ENCODE data around the gene LYPD5. TPM values are rescaled to one million over a fixed set of nuclear protein-coding genes. Genes with fewer than 3 reads are reported as not detected.

The LYPD5 gene
- total and polyA plus RNA-seq, 2 of the 8 experiments (the other 6 are each of a cell fraction or from before 2014, with no cell fraction given), result 0.74 to 4.3 TPM

- Histone ChIP-seq H3K79me2 (ENCODE audit: control insufficient read depth in 1 of 2, insufficient read depth in 2 of 2, low read length in 2 of 2) (no peaks in the 10 kb centered on the region), H3K79me1 (ENCODE audit: low read depth, low read length) (no peaks in the 10 kb centered on the region), H3K27ac (ENCODE audit: low read depth, low read length) (no peak overlapping the region), H3K23ac (ENCODE audit: insufficient read length) (no peak overlapping the region), H3K27me3 (replicated peaks in 1 of 4; ENCODE audit: control insufficient read depth in 3 of 4, extremely low read depth in 1 of 4, insufficient read depth in 3 of 4, low read length in 3 of 4) (peaks cover 0 to 4% (median 0%) of the 10 kb centered on the region in 4 experiments; a peak in 2 of 7 replicates), H4K91ac (replicated peaks; ENCODE audit: insufficient read length, low read length) (no peak overlapping the region), H4K8ac (ENCODE audit: extremely low read depth, insufficient read depth, low read length) (no peak overlapping the region), H3K36me3 (ENCODE audit: control insufficient read depth in 2 of 4, insufficient read depth in 4 of 4, low read length in 3 of 4) (no peaks in the 10 kb centered on the region), H2BK120ac (replicated peaks; ENCODE audit: low read depth, low read length) (no peak overlapping the region), H3K23me2 (ENCODE audit: low read depth, low read length) (no peaks in the 10 kb centered on the region), H2BK20ac (ENCODE audit: low read length) (no peak overlapping the region), H2BK5ac (ENCODE audit: low read depth, low read length) (no peak overlapping the region), H3K18ac (ENCODE audit: extremely low read depth, low read length) (no peak overlapping the region; the same call in 1 of the 2 replicates), H3K4ac (replicated peaks; ENCODE audit: insufficient read length, low read depth, low read length) (no peak overlapping the region), H3K4me3 (ENCODE audit: extremely low read depth in 1 of 4, insufficient read depth in 2 of 4, low read depth in 3 of 4, low read length in 4 of 4) (no peak overlapping the region), H3K56ac (replicated peaks; ENCODE audit: insufficient read length, low read depth, low read length) (no peak overlapping the region), H3K4me1 (replicated peaks in 1 of 4; ENCODE audit: control insufficient read depth in 3 of 4, insufficient read depth in 4 of 4, low read length in 3 of 4) (peaks cover 0 to 4% (median 2%) of the 10 kb centered on the region in 4 experiments; a peak in 3 of 7 replicates), H2AFZ (ENCODE audit: low read length) (no peak overlapping the region), H2BK15ac (ENCODE audit: low read length) (no peak overlapping the region), H4K20me1 (replicated peaks in 1 of 2; ENCODE audit: control insufficient read depth in 1 of 2, insufficient read depth in 2 of 2, low read length in 2 of 2) (peaks cover 0 to 2% of the 10 kb centered on the region in 2 experiments), H3K4me2 (ENCODE audit: insufficient read depth in 1 of 2, low read depth in 2 of 2, low read length in 2 of 2) (no peak overlapping the region), H4K5ac (ENCODE audit: insufficient read length, low read depth, low read length) (no peak overlapping the region), H2AK5ac (ENCODE audit: low read depth, low read length) (no peak overlapping the region), H3K14ac (ENCODE audit: insufficient read length) (no peak overlapping the region), H3K9ac (replicated peaks in 1 of 4; ENCODE audit: extremely low read depth in 1 of 4, low read depth in 3 of 4, low read length in 3 of 4) (no peak overlapping the region), H2BK12ac (ENCODE audit: low read depth, low read length) (no peak overlapping the region), H3K9me3 (ENCODE audit: insufficient read depth in 2 of 2, low read depth in 1 of 2, low read length in 1 of 2) (no peaks in the 10 kb centered on the region)
- DNase-seq (ENCODE audit: low read depth in 1 of 2, low spot score in 2 of 2) (no peak), FAIRE-seq (no peak)
- ChIA-PET POLR2A (ENCODE audit: partially characterized antibody) (interaction anchor here (0.6 to 4.1 kb wide), 3 partner anchors 11 to 250 kb away, joined by 3 to 33 read pairs (median 3); partner anchors contain the start of gene SMG9), CTCF (ENCODE audit: partially characterized antibody) (interaction anchor here (0.8 to 37.0 kb wide), 9 partner anchors 9 to 1359 kb away, joined by 3 to 703 read pairs (median 6); partner anchors contain the start of genes KCNN4 and SMG9)
- WGBS, 2 experiments (ENCODE audit: extremely low coverage in 1 of 2, insufficient coverage in 1 of 2, insufficient read length in 1 of 2, insufficient replicate concordance in 2 of 2, low coverage in 1 of 2, low lambda C conversion rate in 2 of 2, missing lambda C conversion rate in 1 of 2), result 84% methylated on average over 16 of the region's 16 CpGs; no CpG with 5 or more reads in 1 of the 2 experiments
- TF ChIP-seq POLR2A (IDR thresholded peaks at IDR 0.05; ENCODE audit: control extremely low read depth in 1 of 2, low read depth in 2 of 2, low read length in 2 of 2), result no peak
- TF ChIP-seq MAX (IDR thresholded peaks at IDR 0.05), result no peak
- no peak for TF ChIP-seq FOSL1 (IDR thresholded peaks at IDR 0.05; ENCODE audit: insufficient read depth, low read depth, low read length)
- no peak for TF ChIP-seq MAFK (IDR thresholded peaks at IDR 0.05; ENCODE audit: low read depth, low read length)
- no peak for TF ChIP-seq BACH1 (IDR thresholded peaks at IDR 0.05; ENCODE audit: low read length)
These were observed 37.0 kb downstream of the LYPD5 start for GRCh38 chr19:43765109-43765876.
